Measurements from ENCODE around the gene PNPLA5. TPM values are rescaled to one million over a fixed set of nuclear protein-coding genes. Genes with fewer than 3 reads are reported as not detected.

PNPLA5 gene
- total and polyA plus RNA-seq, 4 donors: not detected

DNA sequence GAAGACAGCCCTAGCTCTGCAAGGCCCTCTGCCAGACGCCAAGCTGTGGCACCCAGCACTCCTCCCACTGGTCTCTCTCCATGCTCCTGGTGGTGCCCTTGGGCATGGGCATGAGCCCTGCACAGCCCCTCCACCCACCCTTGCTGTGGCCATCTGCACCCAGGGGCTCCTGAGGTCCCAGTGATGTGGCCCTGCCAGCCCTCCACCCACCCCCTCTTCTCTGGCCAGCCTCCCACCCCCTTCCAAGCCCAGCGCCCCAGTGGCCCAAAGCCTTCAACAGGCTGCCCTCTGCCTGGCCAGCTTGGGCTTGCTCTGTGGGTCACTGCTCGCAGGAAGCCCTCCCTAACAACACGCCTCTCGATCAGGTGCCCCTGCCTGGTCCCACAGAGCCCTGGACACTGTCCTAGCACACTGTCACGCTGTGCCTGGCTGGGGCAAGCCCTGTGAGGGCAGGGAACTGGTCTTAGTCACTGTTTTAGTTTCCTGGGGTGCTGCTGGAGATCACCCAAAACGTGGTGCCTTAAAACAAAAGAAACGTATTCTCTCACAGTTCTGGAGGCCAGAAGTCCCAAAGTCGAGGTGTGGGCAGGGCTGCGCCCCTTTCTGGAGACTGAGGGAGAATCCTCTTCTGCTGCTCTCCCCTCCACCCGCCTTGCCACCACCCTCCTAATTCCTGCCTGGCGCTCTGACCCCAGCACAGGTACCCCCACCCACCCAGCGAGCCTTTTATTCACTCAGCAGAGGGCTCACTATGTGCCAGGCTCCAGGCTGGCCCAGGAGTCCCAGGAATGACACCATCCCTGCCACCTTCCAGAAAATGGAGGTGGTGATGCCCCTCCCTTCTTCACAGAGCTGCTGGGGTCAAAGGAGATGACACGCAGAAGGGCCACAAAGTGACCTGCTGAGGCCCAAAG lies 44.2 kb downstream of the PNPLA5 start:
- no peaks in the 10 kb centered on the region for H3K36me3 ChIP-seq (ENCODE audit: control insufficient read depth in 4 of 4, insufficient read depth in 3 of 4, low read depth in 1 of 4, low read length in 3 of 4)
- no peak for DNase-seq (ENCODE audit: low spot score)
- H3K4me3 ChIP-seq (ENCODE audit: low read depth in 1 of 3, low read length in 3 of 3): no peak overlapping the region
- H3K9me3 ChIP-seq (ENCODE audit: control insufficient read depth in 4 of 4, low read length in 3 of 4): no peaks in the 10 kb centered on the region
- TF ChIP-seq, protein P1, sequence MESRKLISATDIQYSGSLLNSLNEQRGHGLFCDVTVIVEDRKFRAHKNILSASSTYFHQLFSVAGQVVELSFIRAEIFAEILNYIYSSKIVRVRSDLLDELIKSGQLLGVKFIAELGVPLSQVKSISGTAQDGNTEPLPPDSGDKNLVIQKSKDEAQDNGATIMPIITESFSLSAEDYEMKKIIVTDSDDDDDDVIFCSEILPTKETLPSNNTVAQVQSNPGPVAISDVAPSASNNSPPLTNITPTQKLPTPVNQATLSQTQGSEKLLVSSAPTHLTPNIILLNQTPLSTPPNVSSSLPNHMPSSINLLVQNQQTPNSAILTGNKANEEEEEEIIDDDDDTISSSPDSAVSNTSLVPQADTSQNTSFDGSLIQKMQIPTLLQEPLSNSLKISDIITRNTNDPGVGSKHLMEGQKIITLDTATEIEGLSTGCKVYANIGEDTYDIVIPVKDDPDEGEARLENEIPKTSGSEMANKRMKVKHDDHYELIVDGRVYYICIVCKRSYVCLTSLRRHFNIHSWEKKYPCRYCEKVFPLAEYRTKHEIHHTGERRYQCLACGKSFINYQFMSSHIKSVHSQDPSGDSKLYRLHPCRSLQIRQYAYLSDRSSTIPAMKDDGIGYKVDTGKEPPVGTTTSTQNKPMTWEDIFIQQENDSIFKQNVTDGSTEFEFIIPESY (IDR thresholded peaks at IDR 0.05): no peak
- no peak for TF ChIP-seq EGR1 (IDR thresholded peaks at IDR 0.05; ENCODE audit: low read depth in 2 of 2)
- TF ChIP-seq RXRA (IDR thresholded peaks at IDR 0.05): no peak
- TF ChIP-seq RAD21 (IDR thresholded peaks at IDR 0.05): no peak
- no peak for TF ChIP-seq HNF4A (conservative IDR thresholded peaks at IDR 0.05)
- no peak for TF ChIP-seq ATF3 (IDR thresholded peaks at IDR 0.05)
- no peak for TF ChIP-seq JUND (IDR thresholded peaks at IDR 0.05)
- no peak for TF ChIP-seq CTCF (IDR thresholded peaks at IDR 0.05; ENCODE audit: low read depth, low read length, missing input control)
- TF ChIP-seq HNF4G (IDR thresholded peaks at IDR 0.05): no peak
- TF ChIP-seq, protein P2, sequence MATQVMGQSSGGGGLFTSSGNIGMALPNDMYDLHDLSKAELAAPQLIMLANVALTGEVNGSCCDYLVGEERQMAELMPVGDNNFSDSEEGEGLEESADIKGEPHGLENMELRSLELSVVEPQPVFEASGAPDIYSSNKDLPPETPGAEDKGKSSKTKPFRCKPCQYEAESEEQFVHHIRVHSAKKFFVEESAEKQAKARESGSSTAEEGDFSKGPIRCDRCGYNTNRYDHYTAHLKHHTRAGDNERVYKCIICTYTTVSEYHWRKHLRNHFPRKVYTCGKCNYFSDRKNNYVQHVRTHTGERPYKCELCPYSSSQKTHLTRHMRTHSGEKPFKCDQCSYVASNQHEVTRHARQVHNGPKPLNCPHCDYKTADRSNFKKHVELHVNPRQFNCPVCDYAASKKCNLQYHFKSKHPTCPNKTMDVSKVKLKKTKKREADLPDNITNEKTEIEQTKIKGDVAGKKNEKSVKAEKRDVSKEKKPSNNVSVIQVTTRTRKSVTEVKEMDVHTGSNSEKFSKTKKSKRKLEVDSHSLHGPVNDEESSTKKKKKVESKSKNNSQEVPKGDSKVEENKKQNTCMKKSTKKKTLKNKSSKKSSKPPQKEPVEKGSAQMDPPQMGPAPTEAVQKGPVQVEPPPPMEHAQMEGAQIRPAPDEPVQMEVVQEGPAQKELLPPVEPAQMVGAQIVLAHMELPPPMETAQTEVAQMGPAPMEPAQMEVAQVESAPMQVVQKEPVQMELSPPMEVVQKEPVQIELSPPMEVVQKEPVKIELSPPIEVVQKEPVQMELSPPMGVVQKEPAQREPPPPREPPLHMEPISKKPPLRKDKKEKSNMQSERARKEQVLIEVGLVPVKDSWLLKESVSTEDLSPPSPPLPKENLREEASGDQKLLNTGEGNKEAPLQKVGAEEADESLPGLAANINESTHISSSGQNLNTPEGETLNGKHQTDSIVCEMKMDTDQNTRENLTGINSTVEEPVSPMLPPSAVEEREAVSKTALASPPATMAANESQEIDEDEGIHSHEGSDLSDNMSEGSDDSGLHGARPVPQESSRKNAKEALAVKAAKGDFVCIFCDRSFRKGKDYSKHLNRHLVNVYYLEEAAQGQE (IDR thresholded peaks at IDR 0.05): no peak
- WGBS: 86% methylated on average over 14 of the region's 14 CpGs
- H3K27ac ChIP-seq (ENCODE audit: low read depth in 1 of 2, low read length in 2 of 2): no peak overlapping the region
- H3K27me3 ChIP-seq (ENCODE audit: control insufficient read depth in 4 of 4, insufficient read depth in 4 of 4, low read length in 3 of 4): peaks cover 0 to 2% (median 0%) of the 10 kb centered on the region in 4 donors
- peaks cover 0 to 11% (median 7%) of the 10 kb centered on the region in 4 donors for H3K4me1 ChIP-seq (ENCODE audit: control insufficient read depth in 4 of 4, insufficient read depth in 4 of 4, low read length in 3 of 4)
- H3K9ac ChIP-seq (ENCODE audit: low read depth in 1 of 2, low read length in 2 of 2): no peak overlapping the region

- peaks cover 0 to under 1% (median 0%) of the 10 kb centered on the region in 4 donors for H3K27me3 ChIP-seq (ENCODE audit: control insufficient read depth in 4 of 4, insufficient read depth in 4 of 4, low read length in 3 of 4)
- no peaks in the 10 kb centered on the region for H3K9me3 ChIP-seq (ENCODE audit: control insufficient read depth in 4 of 4, low read length in 3 of 4)
- no peak overlapping the region for H3K4me3 ChIP-seq (ENCODE audit: low read depth in 1 of 3, low read length in 3 of 3)
- H3K4me1 ChIP-seq (ENCODE audit: control insufficient read depth in 4 of 4, insufficient read depth in 4 of 4, low read length in 3 of 4): peaks cover 0 to 11% (median 7%) of the 10 kb centered on the region in 4 donors
- 72% methylated on average over 11 of the region's 11 CpGs for WGBS
- no peak overlapping the region for H3K27ac ChIP-seq (ENCODE audit: low read depth in 1 of 2, low read length in 2 of 2)
- no peaks in the 10 kb centered on the region for H3K36me3 ChIP-seq (ENCODE audit: control insufficient read depth in 4 of 4, insufficient read depth in 3 of 4, low read depth in 1 of 4, low read length in 3 of 4)
- DNase-seq (ENCODE audit: low spot score): no peak
- TF ChIP-seq HNF4G (IDR thresholded peaks at IDR 0.05) (no peak), HNF4A (conservative IDR thresholded peaks at IDR 0.05) (no peak), RAD21 (IDR thresholded peaks at IDR 0.05) (no peak), YY1 (IDR thresholded peaks at IDR 0.05) (no peak), FOXA2 (IDR thresholded peaks at IDR 0.05) (no peak), ATF3 (IDR thresholded peaks at IDR 0.05) (no peak)
- TF ChIP-seq, protein P2 (IDR thresholded peaks at IDR 0.05): no peak
- H3K9ac ChIP-seq (ENCODE audit: low read depth in 1 of 2, low read length in 2 of 2): no peak overlapping the region
Observed at GRCh38 chr22:43846966-43847365, 44.8 kb downstream of the PNPLA5 start.

All from liver (tissue), 9 donors.